NOMO-1 treated with dmso at 0.1 percent for 144 hours (cell line): Measurements from ENCODE around the gene RGS2.
A peak's percentile ranks its signal among the peaks of the same experiment; 100 is the strongest.

Source experiments
- DNase-seq: peaks from one replicate; lab custom pipeline; 2025; ENCODE audit not compliant: unreplicated experiment; lab: John Stamatoyannopoulos, UW

Gene RGS2

DNA sequence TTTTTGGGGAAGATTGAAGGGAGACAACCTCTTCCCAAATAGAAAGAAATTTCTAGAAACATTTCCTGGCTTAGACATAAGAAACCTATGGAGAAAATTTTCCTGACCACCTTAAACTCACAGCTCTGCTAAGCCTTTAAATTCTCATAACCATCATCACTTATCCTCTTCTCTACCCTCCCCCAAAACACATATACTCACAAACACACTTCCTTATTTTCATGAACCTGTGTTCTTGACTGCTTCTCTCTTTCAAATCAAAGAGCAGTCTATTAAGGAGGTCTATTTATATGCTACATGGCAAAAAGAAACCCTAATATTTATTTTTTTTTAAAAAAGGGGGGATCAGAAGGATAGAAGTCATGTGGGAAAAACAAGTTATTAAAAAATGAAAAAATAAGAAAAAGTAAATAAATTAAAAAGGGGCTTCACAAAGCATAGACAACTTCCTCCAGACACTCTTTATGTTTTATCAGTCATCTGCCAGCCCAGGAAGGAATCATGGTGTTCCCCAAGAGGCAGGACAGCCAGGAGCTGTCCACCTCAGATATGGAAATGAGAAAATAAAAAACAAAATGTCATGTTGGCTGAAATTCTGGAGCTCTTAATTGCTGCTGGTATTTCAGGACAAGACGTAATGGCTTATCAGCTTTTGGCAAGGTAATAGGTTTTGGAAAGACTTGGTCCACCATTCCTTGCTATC lies 12.8 kb upstream of the RGS2 start:
- DNase-seq, result peak; percentile 6

DNA sequence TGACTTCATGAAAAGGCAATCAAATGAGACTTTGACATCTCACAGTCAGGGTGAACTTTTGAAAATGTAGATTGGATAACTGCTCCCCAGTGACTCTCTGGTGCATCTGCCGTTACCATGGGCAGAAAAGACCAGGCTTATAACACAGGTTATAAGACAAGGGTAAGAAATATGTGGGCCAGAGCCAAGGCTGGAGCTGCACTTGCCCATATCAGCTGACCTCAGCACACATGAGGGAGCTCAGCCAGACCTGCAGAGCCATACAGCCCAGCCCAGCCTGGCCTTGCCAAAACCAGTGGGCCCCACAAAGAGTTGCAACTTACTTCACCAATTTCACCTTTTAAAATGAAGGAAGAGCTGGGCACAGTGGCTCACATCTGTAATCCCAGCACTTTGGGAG lies 11.7 kb upstream of the RGS2 start:
- no peak for DNase-seq

DNA sequence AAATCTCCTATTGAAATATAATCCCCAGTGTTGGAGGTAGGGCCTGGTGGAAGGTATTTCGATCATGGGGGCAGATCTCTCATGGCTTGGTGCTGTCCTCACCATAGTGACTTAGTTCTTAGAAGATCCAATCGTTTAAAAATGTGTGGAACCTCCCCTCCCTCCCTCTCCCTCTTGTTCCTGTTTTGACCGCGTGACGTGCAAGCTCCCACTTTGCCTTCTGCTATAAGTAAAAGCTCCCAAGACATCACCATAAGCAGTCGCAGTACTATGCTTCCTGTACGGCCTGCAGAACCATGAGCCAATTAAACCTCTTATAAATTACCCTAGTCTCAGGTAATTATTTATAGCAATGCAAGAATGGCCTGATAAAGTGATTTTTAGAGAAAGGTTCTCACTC lies 10.9 kb upstream of the RGS2 start:
- DNase-seq, result no peak

DNA sequence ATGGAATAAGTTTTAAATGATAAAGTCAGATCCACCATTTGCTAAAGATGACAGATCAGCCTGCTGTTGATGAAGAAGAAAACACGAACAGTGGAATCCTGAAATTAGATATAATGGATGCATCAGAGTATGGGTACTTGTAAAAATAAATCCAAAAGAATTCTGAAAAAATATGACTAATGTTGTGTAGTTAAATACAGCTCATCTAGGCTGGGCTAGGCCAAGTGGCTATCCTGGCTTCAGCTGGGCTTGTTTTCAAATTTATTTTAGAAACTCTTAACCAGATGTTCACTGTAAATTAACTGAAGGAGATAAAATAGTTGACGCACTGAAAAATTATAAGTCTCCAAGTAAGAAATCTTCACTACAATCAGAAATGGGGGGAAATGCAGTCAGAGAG lies 7.4 kb upstream of the RGS2 start:
- no peak for DNase-seq

DNA sequence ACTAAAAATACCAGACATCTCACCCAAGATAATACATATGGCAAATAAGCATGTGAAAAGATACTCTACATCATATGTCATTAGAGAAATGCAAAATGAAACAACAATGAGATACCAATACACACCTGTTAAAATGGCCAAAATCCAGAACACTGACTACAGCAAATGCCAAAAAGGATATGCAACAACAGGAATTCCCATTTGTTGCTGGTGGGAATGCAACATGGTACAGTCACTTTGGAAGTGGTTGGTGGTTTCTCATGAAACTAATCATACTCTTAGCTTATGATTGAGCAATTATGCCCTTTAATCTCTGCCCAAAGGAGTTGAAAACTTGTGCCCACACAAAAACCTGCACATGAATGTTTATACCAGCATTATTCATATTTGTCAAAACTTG lies 6.4 kb upstream of the RGS2 start:
- DNase-seq, result no peak

DNA sequence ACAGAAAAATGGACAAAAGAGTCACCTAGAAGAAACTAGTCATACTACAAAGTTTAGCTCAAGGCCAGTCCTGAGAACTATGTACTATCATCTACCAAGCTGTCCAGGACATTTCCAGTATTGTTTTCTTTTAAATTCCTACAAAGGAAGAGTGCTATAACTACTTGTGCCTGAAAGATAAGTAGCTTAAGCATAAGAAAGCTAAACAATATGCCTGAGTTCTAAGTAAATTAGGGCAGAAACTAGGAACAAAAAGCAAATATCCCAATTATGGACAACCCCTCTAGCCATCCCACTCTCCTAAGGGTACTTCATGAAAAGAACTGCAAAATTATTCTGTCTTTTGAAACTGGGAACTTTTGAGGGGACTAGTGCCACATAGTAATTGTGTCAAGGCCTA lies 5.3 kb upstream of the RGS2 start:
- DNase-seq, result no peak

DNA sequence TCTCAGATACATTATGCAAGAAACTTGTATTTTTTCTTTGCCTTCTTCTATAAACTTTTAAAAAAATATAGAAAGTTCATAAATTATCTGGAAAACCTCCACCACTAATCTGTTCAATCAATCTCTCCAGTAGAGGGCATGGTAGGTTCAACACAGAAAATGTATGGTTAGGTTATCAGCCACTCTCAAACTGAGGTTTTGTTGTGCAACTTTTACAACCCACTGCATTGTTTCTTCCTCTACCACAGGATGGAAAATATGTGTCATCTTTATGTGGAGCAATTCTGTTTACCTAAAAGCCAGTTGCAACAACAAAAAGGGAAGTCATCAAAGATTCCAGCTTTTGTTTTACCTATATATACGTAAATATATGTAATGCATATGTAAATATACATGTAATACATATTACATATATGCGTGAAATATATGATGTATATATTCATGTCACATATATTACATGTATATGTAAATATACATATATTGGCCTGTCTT lies 3.0 kb upstream of the RGS2 start:
- DNase-seq, result peak; percentile 71

DNA sequence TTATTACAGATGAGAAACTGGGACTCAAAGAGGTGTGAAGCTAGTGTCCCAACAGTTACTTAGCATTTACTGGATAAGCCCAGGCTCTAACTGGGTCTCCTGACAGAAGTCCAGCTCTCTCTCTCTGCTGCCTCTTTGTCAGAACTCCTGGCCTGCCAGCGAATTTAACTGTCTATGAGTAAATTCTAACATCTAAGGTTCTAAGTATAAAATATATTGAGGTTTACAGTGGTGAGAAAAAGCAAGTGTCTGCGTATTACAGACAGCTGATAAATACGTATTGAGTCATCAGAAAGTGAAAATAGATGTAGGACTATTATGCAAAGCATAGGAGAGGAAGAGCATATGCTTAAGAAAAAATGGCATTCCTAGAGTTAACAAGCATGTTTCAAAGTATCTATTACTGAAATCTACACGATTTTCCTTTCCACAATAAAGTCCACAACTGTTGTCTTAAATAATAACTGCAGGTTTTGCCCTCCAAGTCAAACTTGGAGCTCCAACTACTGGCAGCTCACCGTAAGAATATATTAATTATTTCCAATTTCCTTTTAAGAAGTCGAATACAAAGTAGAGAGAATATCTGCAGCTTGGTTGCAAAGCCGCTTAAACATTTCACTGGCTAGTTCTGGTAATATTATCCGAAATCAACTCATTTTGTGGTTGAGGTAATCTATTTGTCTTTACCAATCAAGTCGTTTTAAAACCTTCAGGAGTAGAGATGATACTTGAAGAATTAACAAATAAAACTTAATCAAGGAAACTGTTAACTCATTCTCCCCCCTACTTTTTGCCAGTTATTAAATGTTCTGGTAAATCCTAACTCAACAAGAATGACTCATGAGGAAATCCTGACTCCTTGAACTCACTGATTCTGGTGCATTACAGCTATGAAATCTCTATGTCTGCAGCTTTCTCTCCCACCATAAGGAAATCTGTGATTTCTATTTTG lies 1.4 kb upstream of the RGS2 start:
- DNase-seq, result no peak

DNA sequence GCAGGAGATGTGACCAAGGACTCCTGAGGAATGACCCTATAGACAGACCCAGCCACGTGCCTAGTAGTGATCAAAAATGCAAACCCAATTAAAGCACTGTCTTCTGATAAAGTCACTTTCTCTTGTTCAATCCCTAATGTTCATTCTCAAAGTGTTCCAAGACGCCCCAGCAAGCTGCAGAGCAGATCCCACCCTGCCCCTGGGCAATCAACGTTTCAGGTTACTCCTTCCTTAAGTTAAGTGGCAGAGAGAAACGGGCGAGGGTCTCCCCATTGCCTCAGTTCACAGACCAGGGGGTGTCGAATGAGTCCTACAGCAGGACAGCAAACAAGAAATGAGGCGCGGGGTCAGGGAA lies 699 bp upstream of the RGS2 start:
- DNase-seq, result no peak

DNA sequence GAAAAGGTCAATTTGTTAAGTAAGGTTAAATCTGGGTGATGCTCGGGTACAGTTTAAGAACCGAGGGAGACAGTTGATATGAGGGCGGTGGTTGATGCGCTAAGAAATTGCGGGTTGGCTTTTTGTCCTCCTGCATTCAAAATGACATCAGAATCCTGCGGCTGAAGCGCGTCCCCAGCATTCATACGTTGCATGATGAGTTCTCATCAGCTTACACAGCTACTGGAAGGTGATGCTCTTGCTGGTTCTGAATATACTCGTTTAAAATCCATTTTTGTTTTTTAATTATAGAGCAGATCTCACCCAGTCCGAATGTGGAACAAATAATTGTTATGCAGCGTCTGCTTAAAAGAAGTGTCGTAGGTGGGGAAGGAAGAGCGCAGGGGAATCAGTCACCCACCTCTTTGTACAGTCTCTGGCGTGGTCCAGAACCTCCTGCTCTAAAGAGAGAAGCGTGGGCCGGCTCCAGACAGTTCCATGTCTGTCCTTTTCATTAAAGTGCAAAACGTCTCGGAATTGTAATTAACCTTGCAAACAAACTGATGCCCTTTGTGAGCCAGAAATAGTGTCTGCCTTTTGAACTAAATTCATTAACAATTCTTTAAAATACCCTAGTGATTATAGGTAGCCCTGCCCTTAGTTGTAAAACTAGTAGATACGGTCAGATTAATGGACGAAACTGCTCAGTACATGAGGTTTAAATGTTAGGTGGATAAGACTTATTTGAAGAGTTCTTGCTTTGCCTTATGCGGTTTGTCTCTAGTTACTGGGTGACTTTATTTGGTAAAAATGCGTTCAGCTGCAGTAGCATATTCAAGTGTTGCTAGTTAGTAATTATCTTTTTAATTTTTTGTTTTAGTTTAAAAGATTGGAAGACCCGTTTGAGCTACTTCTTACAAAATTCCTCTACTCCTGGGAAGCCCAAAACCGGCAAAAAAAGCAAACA lies 741 bp downstream of the RGS2 start:
- no peak for DNase-seq

DNA sequence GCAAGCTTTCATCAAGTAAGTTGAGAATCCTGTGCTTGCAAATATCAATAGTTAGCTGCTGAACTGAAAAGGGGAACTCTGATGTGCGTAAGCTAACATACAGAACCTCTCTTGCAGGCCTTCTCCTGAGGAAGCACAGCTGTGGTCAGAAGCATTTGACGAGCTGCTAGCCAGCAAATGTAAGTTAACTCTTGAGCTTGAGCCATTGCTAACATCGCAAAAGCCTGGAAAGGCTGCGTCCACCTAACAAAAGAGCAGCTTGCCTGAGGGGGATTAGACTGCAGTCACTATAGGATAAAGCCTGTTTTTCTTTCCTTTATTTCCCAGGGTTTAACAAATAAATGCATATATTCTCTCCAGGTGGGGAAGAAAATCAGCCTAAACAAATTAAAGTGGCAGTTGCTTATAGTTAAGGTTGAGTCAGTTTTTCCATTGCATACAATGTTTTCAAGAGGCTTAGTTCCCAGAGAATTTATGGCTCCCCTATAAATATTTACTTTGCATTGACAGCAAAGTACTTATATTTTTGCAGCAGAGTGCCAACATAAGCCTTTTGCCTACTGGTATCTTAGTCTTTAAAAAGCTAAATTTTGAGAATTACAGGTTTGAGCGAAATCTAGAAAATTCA lies 1.5 kb downstream of the RGS2 start:
- peak; percentile 68 for DNase-seq

DNA sequence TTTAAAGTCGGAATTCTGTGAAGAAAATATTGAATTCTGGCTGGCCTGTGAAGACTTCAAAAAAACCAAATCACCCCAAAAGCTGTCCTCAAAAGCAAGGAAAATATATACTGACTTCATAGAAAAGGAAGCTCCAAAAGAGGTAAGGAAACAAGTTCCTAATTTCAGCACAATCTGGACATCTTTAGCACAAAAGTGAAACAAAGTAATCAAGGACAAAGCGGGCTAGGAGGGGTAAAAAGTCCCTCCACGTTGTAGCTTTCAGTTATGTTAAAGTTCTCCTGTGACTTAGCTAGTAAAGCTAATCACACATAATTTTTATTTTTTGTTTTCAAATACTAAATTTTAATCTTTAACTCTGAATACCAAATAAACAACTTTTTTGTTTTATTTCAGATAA lies 2.2 kb downstream of the RGS2 start:
- DNase-seq, result no peak

DNA sequence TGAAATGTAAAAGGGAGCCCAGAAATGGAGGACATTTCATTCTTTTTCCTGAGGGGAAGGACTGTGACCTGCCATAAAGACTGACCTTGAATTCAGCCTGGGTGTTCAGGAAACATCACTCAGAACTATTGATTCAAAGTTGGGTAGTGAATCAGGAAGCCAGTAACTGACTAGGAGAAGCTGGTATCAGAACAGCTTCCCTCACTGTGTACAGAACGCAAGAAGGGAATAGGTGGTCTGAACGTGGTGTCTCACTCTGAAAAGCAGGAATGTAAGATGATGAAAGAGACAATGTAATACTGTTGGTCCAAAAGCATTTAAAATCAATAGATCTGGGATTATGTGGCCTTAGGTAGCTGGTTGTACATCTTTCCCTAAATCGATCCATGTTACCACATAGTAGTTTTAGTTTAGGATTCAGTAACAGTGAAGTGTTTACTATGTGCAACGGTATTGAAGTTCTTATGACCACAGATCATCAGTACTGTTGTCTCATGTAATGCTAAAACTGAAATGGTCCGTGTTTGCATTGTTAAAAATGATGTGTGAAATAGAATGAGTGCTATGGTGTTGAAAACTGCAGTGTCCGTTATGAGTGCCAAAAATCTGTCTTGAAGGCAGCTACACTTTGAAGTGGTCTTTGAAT lies 2.9 kb downstream of the RGS2 start:
- no peak for DNase-seq

DNA sequence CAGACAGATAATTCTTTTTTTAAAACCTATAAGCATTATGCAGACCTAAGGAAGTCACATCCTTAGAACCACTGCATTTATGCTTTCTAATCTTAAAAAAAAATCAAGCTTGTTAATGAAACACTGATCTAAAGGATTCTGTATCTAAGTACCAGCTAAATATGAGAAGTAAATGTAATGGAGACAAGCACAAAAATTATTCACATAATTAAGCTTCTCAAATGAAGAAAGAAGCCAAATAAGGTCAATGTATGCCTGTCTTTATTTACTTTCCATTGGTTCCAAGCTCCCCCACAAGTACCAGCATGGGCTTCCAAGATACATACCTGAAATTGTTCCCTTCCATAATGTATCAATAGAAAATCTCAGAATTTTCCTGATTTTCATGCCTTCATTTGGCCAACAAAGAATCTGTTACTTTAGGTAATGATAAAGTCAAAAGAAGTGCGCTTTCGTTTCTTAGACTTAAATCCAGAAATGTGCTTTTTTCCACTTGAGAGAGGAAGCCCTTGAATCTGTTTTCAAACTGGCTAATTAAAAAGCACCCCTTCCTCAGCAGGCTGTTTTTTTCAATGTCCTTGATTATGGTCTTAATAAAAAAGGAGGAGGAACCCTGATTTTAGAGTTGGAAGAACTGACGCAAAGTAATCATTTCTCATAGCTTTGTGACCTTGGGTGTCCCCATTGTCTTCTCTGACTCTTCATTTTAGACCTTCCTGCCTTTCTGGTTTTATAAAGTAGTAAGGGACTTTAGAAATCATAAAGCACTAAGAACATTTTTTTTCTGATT lies 3.8 kb downstream of the RGS2 start:
- no peak for DNase-seq

DNA sequence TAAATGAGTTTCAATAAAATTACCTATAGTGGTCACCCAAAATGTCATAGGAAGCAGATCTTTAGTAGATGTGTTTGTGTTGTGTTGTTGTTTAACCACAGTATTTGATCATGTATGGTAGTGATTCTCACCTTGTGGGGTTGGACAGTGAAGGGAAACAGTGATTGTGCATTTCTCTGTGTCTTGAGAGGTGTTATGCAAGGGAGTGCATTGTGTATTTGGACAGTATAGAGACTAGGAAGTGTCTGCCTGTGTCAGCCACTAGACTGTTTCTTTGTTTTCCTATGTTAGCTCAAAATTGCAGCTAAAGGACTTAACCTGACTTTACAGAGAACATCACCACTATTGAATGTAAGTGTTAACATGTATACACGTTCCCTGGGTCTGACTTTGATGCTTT lies 6.0 kb downstream of the RGS2 start:
- DNase-seq, result no peak

DNA sequence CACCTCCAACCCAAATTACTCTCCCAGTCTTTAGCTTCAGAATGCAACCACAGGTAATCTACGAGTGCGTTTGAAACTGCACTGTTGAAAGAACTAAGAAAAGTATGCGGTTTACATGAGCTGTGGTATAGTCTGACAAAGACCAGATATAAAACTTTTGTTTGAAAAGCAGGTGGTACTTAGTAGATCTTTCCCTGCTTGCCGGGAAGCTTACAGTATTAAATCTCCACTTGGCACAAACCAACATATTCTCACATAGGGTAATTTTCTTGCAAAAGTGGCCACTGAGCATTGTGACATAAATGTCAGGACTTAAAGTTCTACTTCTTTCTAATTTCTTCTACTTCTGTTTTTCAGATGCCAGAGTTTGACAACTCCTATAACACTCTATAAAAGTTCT lies 8.4 kb downstream of the RGS2 start:
- DNase-seq, result peak; percentile 39

DNA sequence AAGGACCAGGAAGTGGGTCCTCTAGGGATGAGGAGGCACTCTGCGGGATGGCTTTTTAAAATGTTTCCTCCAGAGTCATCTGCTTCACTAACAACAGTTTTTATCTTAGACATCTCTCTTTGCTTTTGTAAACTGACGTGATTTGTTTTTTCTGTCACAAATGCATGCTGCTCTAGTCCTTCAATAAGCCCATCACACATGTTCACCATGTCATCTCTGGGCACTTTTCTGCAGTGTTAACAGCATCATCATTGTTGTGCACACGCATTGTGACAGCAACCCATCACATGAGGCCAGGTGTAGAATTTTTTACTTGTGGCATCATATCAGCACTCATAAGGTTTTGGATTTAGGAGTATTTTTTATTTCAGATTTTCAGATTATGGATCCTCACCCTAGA lies 12.5 kb downstream of the RGS2 start:
- DNase-seq, result no peak

DNA sequence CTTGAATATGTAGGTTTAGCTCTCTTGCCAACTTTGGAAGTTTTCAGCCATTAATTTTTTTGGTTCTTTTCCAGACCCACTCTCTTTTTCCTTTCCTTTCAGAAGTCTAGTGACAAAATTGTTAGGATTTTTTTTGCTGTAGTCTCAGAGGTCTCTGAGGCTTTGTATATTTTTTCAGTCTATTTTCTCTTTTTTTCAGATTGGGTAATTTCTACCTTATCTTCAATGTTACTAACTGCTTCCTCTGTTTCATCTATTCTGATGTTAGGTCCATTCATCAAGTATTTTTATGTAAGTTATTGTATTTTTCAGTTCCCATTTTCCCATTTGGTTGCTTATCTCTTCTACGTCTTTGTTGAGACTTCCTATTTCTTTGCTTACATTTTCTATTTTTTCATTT lies 15.7 kb downstream of the RGS2 start:
- no peak for DNase-seq

DNA sequence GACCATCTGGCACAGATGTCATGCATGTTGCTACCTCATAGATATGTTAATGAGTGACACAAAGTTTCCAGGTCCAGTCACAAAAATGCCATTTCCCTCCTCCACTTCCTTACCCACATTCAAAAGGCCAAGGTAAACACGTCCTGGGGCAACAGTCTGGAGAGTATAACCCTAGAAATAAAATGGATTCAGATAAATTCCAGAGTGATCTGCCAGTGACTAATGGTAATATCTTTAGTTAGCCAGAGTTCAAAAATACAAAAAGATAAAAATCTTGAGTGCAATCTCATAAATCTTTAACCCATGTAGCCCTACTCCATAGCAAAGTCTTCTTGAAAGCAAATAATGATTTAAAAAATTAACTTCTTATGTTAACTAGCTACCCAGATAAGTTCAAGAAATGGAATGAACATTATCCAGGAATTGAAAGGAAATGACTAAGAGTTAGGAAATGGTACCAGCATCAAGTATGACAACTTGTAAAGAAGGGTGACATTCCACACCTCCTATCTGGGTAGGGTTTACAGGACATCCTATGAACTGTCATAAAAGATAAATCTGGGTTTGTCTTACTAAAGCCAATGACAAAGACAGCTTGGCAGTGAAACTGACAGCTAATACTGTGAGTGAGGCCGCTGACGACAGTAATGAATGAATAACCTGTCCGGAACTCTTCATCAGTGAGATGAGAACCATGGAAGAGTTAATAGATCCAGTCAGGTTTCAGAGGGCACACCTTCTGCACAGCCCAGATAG lies 18.1 kb downstream of the RGS2 start:
- DNase-seq, result no peak
